Left forelimb (tissue), 1 donor: ENCODE measurements around the gene KIF14.
"Not testable (repeated sequence)": the region's sequence is repeated elsewhere in the genome, so short reads cannot be mapped to it uniquely, and the experiment has no call there.

ENCODE experiments used
- DNase-seq: peaks from one replicate; pipeline ENCODE4 v3.0.0-alpha.2; 2018; ENCODE audit warnings: low spot score

KIF14 gene

GRCh38 chr1:200634261-200635122 is 13.9 kb upstream of the KIF14 start:
- DNase-seq: no peak

- no peak for DNase-seq
Observed at GRCh38 chr1:200631375-200631774, 10.8 kb upstream of the KIF14 start.

GRCh38 chr1:200630515-200630899 is 10.0 kb upstream of the KIF14 start:
- not testable (repeated sequence) for DNase-seq

- DNase-seq: no peak
Observed at GRCh38 chr1:200629876-200630514, 9.4 kb upstream of the KIF14 start.

GRCh38 chr1:200628223-200628881 is 7.8 kb upstream of the KIF14 start:
- DNase-seq: no peak

- no peak for DNase-seq
Observed at GRCh38 chr1:200627575-200628222, 7.1 kb upstream of the KIF14 start.

- no peak for DNase-seq
Observed at GRCh38 chr1:200626853-200627534, 6.4 kb upstream of the KIF14 start.

- no peak for DNase-seq
Observed at GRCh38 chr1:200625381-200625824, 4.9 kb upstream of the KIF14 start.

- no peak for DNase-seq
Observed at GRCh38 chr1:200624679-200625335, 4.3 kb upstream of the KIF14 start.

- DNase-seq: no peak
Observed at GRCh38 chr1:200619894-200620272, 668 bp downstream of the KIF14 start.

GRCh38 chr1:200610846-200611245 is 9.7 kb downstream of the KIF14 start:
- DNase-seq: no peak

GRCh38 chr1:200602632-200603031 is 17.9 kb downstream of the KIF14 start:
- no peak for DNase-seq

GRCh38 chr1:200590001-200590400 is 30.6 kb downstream of the KIF14 start:
- no peak for DNase-seq

GRCh38 chr1:200588698-200589097 is 31.9 kb downstream of the KIF14 start:
- no peak for DNase-seq

GRCh38 chr1:200564319-200564718 is 56.2 kb downstream of the KIF14 start:
- DNase-seq: no peak

GRCh38 chr1:200561856-200562214 is 58.7 kb downstream of the KIF14 start:
- DNase-seq: no peak

GRCh38 chr1:200558866-200559459 is 61.6 kb downstream of the KIF14 start:
- DNase-seq: no peak

GRCh38 chr1:200556002-200556401 is 64.5 kb downstream of the KIF14 start:
- DNase-seq: no peak

GRCh38 chr1:200552737-200553136 is 67.8 kb downstream of the KIF14 start:
- not testable (repeated sequence) for DNase-seq

- DNase-seq: no peak
Observed at GRCh38 chr1:200550367-200550766, 70.2 kb downstream of the KIF14 start.

- no peak for DNase-seq
Observed at GRCh38 chr1:200547386-200547785, 73.2 kb downstream of the KIF14 start.
